ENCODE measurements around the gene GOSR2.

DNA sequence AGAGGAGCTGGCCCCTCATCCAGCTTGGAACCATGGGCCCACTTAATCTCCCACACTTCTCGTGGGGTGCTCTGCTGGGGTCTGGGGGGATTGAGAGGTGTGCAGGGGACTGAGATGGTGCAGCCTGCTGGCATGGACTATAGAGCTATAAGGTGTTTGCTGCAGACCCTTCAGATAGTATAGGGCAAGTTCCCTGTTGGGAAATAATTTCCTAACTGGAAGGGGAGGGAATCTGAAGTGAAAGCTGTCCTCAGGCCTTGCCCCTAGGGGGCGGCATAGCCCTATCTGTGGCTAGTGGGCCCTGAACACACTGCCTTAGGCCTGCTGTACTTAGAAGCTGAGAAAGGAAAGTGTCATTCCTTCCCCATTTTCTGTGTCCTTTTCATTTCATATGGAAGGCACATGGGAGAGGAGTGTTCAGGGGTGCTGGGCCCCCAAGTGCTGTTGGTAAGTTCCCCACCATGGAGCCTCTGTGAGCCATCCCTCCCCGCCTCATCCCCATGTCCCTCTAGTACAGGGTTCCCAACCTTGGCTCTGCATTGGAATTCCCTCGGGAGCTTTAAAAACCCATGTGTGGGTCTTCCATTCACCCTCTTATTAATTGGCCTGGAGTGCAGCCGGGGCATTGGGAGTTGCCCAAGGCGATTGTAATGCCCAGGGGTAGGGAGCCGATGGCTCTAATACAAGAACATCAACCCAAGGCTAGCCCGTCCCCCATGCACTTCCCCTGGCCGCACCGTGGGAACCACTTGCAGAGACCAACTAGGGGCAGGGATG is 19.7 kb downstream of the GOSR2 start:
- TF ChIP-seq, protein P1, sequence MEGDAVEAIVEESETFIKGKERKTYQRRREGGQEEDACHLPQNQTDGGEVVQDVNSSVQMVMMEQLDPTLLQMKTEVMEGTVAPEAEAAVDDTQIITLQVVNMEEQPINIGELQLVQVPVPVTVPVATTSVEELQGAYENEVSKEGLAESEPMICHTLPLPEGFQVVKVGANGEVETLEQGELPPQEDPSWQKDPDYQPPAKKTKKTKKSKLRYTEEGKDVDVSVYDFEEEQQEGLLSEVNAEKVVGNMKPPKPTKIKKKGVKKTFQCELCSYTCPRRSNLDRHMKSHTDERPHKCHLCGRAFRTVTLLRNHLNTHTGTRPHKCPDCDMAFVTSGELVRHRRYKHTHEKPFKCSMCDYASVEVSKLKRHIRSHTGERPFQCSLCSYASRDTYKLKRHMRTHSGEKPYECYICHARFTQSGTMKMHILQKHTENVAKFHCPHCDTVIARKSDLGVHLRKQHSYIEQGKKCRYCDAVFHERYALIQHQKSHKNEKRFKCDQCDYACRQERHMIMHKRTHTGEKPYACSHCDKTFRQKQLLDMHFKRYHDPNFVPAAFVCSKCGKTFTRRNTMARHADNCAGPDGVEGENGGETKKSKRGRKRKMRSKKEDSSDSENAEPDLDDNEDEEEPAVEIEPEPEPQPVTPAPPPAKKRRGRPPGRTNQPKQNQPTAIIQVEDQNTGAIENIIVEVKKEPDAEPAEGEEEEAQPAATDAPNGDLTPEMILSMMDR (conservative IDR thresholded peaks at IDR 0.05; ENCODE audit: low read depth, low read length) = peak; percentile 95
- TF ChIP-seq EZH2 (IDR thresholded peaks at IDR 0.05; ENCODE audit: low read length, unreplicated experiment) (no peak), EZH2phosphoT487 (IDR thresholded peaks at IDR 0.05; ENCODE audit: borderline replicate concordance, low read length) (no peak)

Measured in PC-3 (cell line).